SK-N-SH (cell line): ENCODE data around the gene MYL5. TPM values are rescaled to one million over a fixed set of nuclear protein-coding genes. Genes with fewer than 3 reads are reported as not detected.

ENCODE experiments used
- CTCF ChIA-PET: fragments of 300-600, 350-600 bp; formaldehyde crosslinking; extraction: SDS; loops from one replicate; lab custom pipeline; 2021; lab: Yijun Ruan, JAX
- POLR2A ChIA-PET: fragments of 350-600 bp; sonication (Branson Sonifier 250); formaldehyde crosslinking; extraction: SDS; loops from one replicate; lab custom pipeline; 2020; ENCODE audit warnings: antibody characterized with exemption, inconsistent platforms; lab: Yijun Ruan, JAX
- DNase-seq: peaks from one replicate; pipeline ENCODE4 v3.0.0; 2012
- H2AFZ ChIP-seq: fragments of 200-600 bp; sonication (generic); 2 replicates; pipeline ENCODE4 v1.8.1; 2016; ENCODE audit warnings: antibody characterized with exemption, mild to moderate bottlenecking, low read depth
- H3F3A ChIP-seq: fragments of 200-600 bp; sonication (generic); replicated peaks from 2 replicates; pipeline ENCODE3; 2016; ENCODE audit warnings: antibody characterized with exemption, mild to moderate bottlenecking; ENCODE audit not compliant: insufficient read depth
- H3K27ac ChIP-seq, 2 experiments: fragments of 200-500 bp in 1 of 2; fragments of 200-600 bp in 1 of 2; sonication (Bioruptor generic) in 1 of 2; sonication (generic), shearing (Covaris generic) in 1 of 2; 2 replicates each; pipeline versions ENCODE4 v1.5.1 to v1.6.1; 2014 to 2016; ENCODE audit warnings: low read depth in 2 of 2, inconsistent platforms in 1 of 2, low read length in 1 of 2, mild to moderate bottlenecking in 1 of 2, mixed read lengths in 1 of 2
- H3K27me3 ChIP-seq: fragments of 200-600 bp; sonication (generic), shearing (Covaris generic); 2 replicates; pipeline ENCODE4 v1.6.1; 2016; ENCODE audit warnings: mixed run types; ENCODE audit not compliant: insufficient read depth
- H3K36me3 ChIP-seq, 2 experiments: fragments of 200-500 bp in 1 of 2; fragments of 200-600 bp in 1 of 2; sonication (Bioruptor generic) in 1 of 2; sonication (generic) in 1 of 2; replicated peaks in 1 of 2; 2 replicates each; pipeline versions ENCODE3 to v1.5.1; 2014 to 2016; ENCODE audit warnings: low read length in 1 of 2, mild to moderate bottlenecking in 1 of 2; ENCODE audit not compliant: insufficient read depth in 2 of 2, control insufficient read depth in 1 of 2
- H3K4me1 ChIP-seq, 2 experiments: fragments of 200-500 bp in 1 of 2; fragments of 200-600 bp in 1 of 2; sonication (Bioruptor generic) in 1 of 2; sonication (generic), shearing (Covaris generic) in 1 of 2; 2 replicates each; pipeline versions ENCODE4 v1.5.1 to v1.6.1; 2014 to 2016; ENCODE audit warnings: low read depth in 1 of 2, low read length in 1 of 2, mixed run types in 1 of 2; ENCODE audit not compliant: insufficient read depth in 2 of 2, control insufficient read depth in 1 of 2
- H3K4me2 ChIP-seq: fragments of 200-600 bp; sonication (generic), shearing (Covaris generic); 2 replicates; pipeline ENCODE4 v1.6.1; 2017; ENCODE audit warnings: mixed run types
- H3K4me3 ChIP-seq, 2 experiments: fragments of 200-500 bp in 1 of 2; fragments of 200-600 bp in 1 of 2; sonication (Bioruptor generic) in 1 of 2; sonication (generic), shearing (Covaris generic) in 1 of 2; 2 replicates each; pipeline versions ENCODE4 v1.5.1 to v1.8.1; 2014 to 2016; ENCODE audit warnings: low read depth in 2 of 2, inconsistent platforms in 1 of 2, low read length in 1 of 2, mild to moderate bottlenecking in 1 of 2, mixed read lengths in 1 of 2, moderate library complexity in 1 of 2
- H3K79me2 ChIP-seq: fragments of 200-600 bp; sonication (generic); 2 replicates; pipeline ENCODE4 v1.8.1; 2017; ENCODE audit warnings: mild to moderate bottlenecking; ENCODE audit not compliant: insufficient read depth
- H3K9ac ChIP-seq: fragments of 200-600 bp; sonication (generic); 2 replicates; pipeline ENCODE4 v1.6.1; 2017; ENCODE audit warnings: mixed run types
- H3K9me2 ChIP-seq: fragments of 200-600 bp; sonication (generic); 2 replicates; pipeline ENCODE4 v1.6.1; 2017; ENCODE audit warnings: mixed run types
- H3K9me3 ChIP-seq: fragments of 200-600 bp; sonication (generic); 2 replicates; pipeline ENCODE4 v1.6.1; 2017; ENCODE audit warnings: mixed run types, mild to moderate bottlenecking, moderate library complexity
- H4K20me1 ChIP-seq: fragments of 200-600 bp; sonication (generic); 2 replicates; pipeline ENCODE4 v1.6.1; 2017; ENCODE audit warnings: mild to moderate bottlenecking, mixed run types; ENCODE audit not compliant: insufficient read depth
- ELF1 ChIP-seq: IDR thresholded peaks from 2 replicates; pipeline ENCODE4 v1.4.0; 2012
- FOXJ3 ChIP-seq: sonication (generic); formaldehyde crosslinking; IDR thresholded peaks from 2 replicates; pipeline ENCODE4 v1.5.1; 2020; ENCODE audit warnings: mild to moderate bottlenecking, missing genetic modification reagents
- RXRA ChIP-seq: IDR thresholded peaks from 2 replicates; pipeline ENCODE4 v1.4.0; 2012; ENCODE audit warnings: low read depth, mild to moderate bottlenecking, borderline replicate concordance
- SMC3 ChIP-seq: IDR thresholded peaks from 2 replicates; pipeline ENCODE4 v1.6.1; 2012; ENCODE audit warnings: low read depth, low read length, improper control_type of control experiment
- WGBS: methylation state at CpG from one replicate; pipeline ENCODE4 v1.1.6; 2017; ENCODE audit warnings: low lambda C conversion rate; 5-methylcytosine and 5-hydroxymethylcytosine counted together
- polyA plus RNA-seq, 3 experiments: library from polyadenylated mRNA; depleted of rRNA; stranded (reverse); fragments of >200 nt; gene quantifications; 2 replicates each; pipeline ENCODE4 v1.2.3, GENCODE V29; 2012
- TF ChIP-seq, protein P1 (sequence below): IDR thresholded peaks from 2 replicates; pipeline ENCODE4; 2012

MYL5 gene
- polyA plus RNA-seq, 1 of the 3 experiments (the other 2 are of a cell fraction): 46.9 TPM

GRCh38 chr4:726235-726787 lies 52.0 kb downstream of the MYL5 start:
- no peak overlapping the region; a peak in 1 of 4 replicates for H3K27ac ChIP-seq
- peaks cover 0 to 9% of the 10 kb centered on the region in 2 experiments; a peak in 2 of 4 replicates for H3K4me1 ChIP-seq
- POLR2A ChIA-PET: no interaction called here
- no peak overlapping the region for H3K4me3 ChIP-seq
- H3K4me2 ChIP-seq: no peak overlapping the region
- H3K9me3 ChIP-seq: no peaks in the 10 kb centered on the region
- H2AFZ ChIP-seq: no peak overlapping the region
- H3K27me3 ChIP-seq: no peaks in the 10 kb centered on the region
- H3K36me3 ChIP-seq: peaks cover 5 to 6% of the 10 kb centered on the region in 2 experiments
- WGBS: 90% methylated on average over 10 of the region's 16 CpGs
- DNase-seq: no peak
- peaks cover 82% of the 10 kb centered on the region for H4K20me1 ChIP-seq
- TF ChIP-seq ELF1: no peak
- TF ChIP-seq, all 33 proteins: peak for 0
- CTCF ChIA-PET: interaction anchor here (1.4 kb wide), 1 partner anchor 16 kb away, joined by 10 read pairs; no protein-coding TSS in a partner anchor
- Histone ChIP-seq H3K79me2 (peaks cover 73% of the 10 kb centered on the region), H3F3A (no peaks in the 10 kb centered on the region), H3K9me2 (no peaks in the 10 kb centered on the region), H3K9ac (no peak overlapping the region)

DNA sequence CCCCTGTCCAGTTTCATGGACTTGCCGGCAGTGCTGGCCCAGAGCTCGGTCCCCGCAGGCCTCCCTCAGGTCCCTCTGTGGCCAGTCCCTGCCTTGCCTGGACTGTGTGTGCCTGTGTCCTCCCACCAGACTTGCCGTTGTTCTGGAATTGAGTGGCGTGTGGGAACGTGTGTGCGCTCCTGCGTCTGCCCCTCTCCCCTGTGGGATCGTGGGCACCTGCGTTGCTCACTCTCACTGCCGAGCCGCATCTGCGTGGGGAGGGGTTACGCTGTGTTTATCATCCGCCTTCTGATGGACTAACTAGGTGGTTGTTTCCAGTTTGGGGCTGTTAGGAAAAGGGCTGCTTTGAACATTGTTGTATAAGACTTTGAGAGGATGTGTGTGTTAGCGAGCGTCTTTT lies 52.5 kb downstream of the MYL5 start:
- TF ChIP-seq RXRA (no peak), SMC3 (no peak)
- TF ChIP-seq, all 33 proteins: peak for 0
- WGBS: 94% methylated on average over 17 of the region's 17 CpGs
- Histone ChIP-seq H3K4me1 (peaks cover 0 to 9% of the 10 kb centered on the region in 2 experiments; a peak in 2 of 4 replicates), H3K9me2 (no peaks in the 10 kb centered on the region), H3K27ac (no peak overlapping the region), H3K36me3 (peaks cover 5 to 6% of the 10 kb centered on the region in 2 experiments), H2AFZ (no peak overlapping the region), H4K20me1 (peaks cover 78% of the 10 kb centered on the region), H3F3A (no peaks in the 10 kb centered on the region), H3K4me2 (no peak overlapping the region), H3K27me3 (no peaks in the 10 kb centered on the region), H3K4me3 (no peak overlapping the region), H3K9ac (no peak overlapping the region), H3K9me3 (no peaks in the 10 kb centered on the region), H3K79me2 (peaks cover 69% of the 10 kb centered on the region)
- ChIA-PET CTCF (interaction anchor here (1.4 kb wide), 1 partner anchor 15 kb away, joined by 10 read pairs; no protein-coding TSS in a partner anchor), POLR2A (no interaction called here)
- DNase-seq: no peak

DNA sequence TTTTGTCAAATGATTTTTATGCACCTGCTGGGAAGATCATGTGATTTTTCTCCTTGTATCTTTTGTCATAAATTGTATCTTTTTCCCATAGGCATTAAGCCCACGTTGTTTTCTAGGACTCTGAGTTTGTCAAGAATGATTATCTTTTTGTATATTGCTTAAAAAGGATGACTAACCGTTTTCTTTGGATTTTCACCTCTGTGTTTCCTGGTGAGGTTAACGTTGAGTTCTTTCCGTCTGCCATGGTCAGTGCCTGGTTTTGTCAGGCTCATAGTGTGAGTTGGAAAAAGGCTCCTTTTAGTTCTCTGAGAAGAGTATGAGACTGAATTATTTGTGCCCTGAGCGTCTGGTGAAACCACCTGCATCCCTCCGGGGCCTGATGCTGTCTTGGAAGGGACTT lies 53.2 kb downstream of the MYL5 start:
- no peak overlapping the region for H3K4me3 ChIP-seq
- CTCF ChIA-PET: no interaction called here
- 82% methylated on average over 6 of the region's 6 CpGs for WGBS
- H3F3A ChIP-seq: no peaks in the 10 kb centered on the region
- H3K4me1 ChIP-seq: peaks cover 0 to 9% of the 10 kb centered on the region in 2 experiments; a peak in 2 of 4 replicates
- H3K36me3 ChIP-seq: peaks cover 5 to 10% of the 10 kb centered on the region in 2 experiments
- POLR2A ChIA-PET: no interaction called here
- H3K9me2 ChIP-seq: no peaks in the 10 kb centered on the region
- H3K4me2 ChIP-seq: no peak overlapping the region
- no peak overlapping the region for H3K9ac ChIP-seq
- H3K27me3 ChIP-seq: no peaks in the 10 kb centered on the region
- H3K9me3 ChIP-seq: no peaks in the 10 kb centered on the region
- peaks cover 74% of the 10 kb centered on the region for H4K20me1 ChIP-seq
- no peak overlapping the region for H2AFZ ChIP-seq
- H3K27ac ChIP-seq: no peak overlapping the region
- H3K79me2 ChIP-seq: peaks cover 65% of the 10 kb centered on the region
- no peak for TF ChIP-seq ELF1
- TF ChIP-seq FOXJ3 (CRISPR knock-in tag): no peak
- TF ChIP-seq, protein P1, sequence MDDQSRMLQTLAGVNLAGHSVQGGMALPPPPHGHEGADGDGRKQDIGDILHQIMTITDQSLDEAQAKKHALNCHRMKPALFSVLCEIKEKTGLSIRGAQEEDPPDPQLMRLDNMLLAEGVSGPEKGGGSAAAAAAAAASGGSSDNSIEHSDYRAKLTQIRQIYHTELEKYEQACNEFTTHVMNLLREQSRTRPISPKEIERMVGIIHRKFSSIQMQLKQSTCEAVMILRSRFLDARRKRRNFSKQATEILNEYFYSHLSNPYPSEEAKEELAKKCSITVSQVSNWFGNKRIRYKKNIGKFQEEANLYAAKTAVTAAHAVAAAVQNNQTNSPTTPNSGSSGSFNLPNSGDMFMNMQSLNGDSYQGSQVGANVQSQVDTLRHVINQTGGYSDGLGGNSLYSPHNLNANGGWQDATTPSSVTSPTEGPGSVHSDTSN: no peak
- no peak for DNase-seq
